Measurements from ENCODE around the gene BICDL1.

GRCh38 chr12:120048263-120048662 is 59.2 kb downstream of the BICDL1 start:
- TF ChIP-seq CTCF (IDR thresholded peaks at IDR 0.05; ENCODE audit: insufficient read depth, low read length, poor library complexity, severe bottlenecking) (no peak), EZH2phosphoT487 (conservative IDR thresholded peaks at IDR 0.05; ENCODE audit: low read length) (no peak)
